ENCODE results near the gene KLHL40. TPM values are rescaled to one million over a fixed set of nuclear protein-coding genes. Genes with fewer than 3 reads are reported as not detected.

Gene KLHL40
- total and polyA plus RNA-seq, 9 of the 15 experiments (the other 6 are each of a cell fraction or from before 2014, with no cell fraction given): not detected

GRCh38 chr3:42660898-42661297 lies 24.4 kb upstream of the KLHL40 start:
- no TSS peak for BruUV-seq (replicated peaks)
- no peak overlapping the region for H3K4me2 ChIP-seq (ENCODE audit: insufficient read depth, low read length)
- in situ Hi-C loops (cut with MboI): no loop called here
- 4% methylated on average over 4 of the region's 4 CpGs for WGBS (ENCODE audit: insufficient coverage, low coverage, missing lambda C conversion rate)
- POLR2A ChIA-PET: interaction anchor here (0.7 to 1.2 kb wide), 5 partner anchors 9 to 49 kb away, joined by 3 to 6 read pairs (median 3); no protein-coding TSS in a partner anchor
- H3K79me2 ChIP-seq (ENCODE audit: control insufficient read depth, insufficient read depth, low read length): no peaks in the 10 kb centered on the region
- intact Hi-C loops (cut with micrococcal nuclease): loop anchor here (1.0 to 2.0 kb wide), 3 partner anchors 83 to 170 kb away; no protein-coding TSS in a partner anchor
- H2AFZ ChIP-seq (ENCODE audit: low read depth, low read length): no peak overlapping the region
- H3K4me1 ChIP-seq (replicated peaks in 1 of 2; ENCODE audit: control insufficient read depth in 2 of 2, insufficient read depth in 2 of 2, low read length in 2 of 2): peaks cover 0 to 24% of the 10 kb centered on the region in 2 experiments; a peak in 1 of 5 replicates
- H3K27ac ChIP-seq (ENCODE audit: extremely low read depth, low read depth, low read length): no peak overlapping the region
- 0 out of 4 replicates have a peak overlapping the region, but pooled peaks of 1 of the 2 experiments have one; percentile 10 for H3K9ac ChIP-seq (ENCODE audit: insufficient read depth in 1 of 2, low read depth in 2 of 2, low read length in 2 of 2)
- no peaks in the 10 kb centered on the region for H3K9me3 ChIP-seq (replicated peaks; ENCODE audit: control insufficient read depth, insufficient read depth, low read depth, low read length)
- H4K20me1 ChIP-seq (replicated peaks; ENCODE audit: control insufficient read depth, insufficient read depth, low read length): peaks cover 11% of the 10 kb centered on the region; the same call in 1 of the 2 replicates
- ATAC-seq: peak; percentile 78
- CTCF ChIA-PET (ENCODE audit: low intra/inter-chr PET ratio): interaction anchor here (0.8 to 1.8 kb wide), 4 partner anchors 83 to 219 kb away, joined by 3 to 15 read pairs (median 3); no protein-coding TSS in a partner anchor
- FAIRE-seq: peak; percentile 98
- H3K9me1 ChIP-seq (ENCODE audit: control insufficient read depth, insufficient read depth, low read length): no peaks in the 10 kb centered on the region
- peak; percentile 60 to 78 (median 70) for DNase-seq (ENCODE audit: extremely low read depth in 1 of 4, low spot score in 3 of 4)
- no peak overlapping the region for H3K4me3 ChIP-seq
- H3K36me3 ChIP-seq (ENCODE audit: control insufficient read depth, insufficient read depth, low read length): peaks cover 5% of the 10 kb centered on the region; the same call in 1 of the 3 replicates
- no peaks in the 10 kb centered on the region for H3K27me3 ChIP-seq (ENCODE audit: control insufficient read depth in 2 of 2, insufficient read depth in 2 of 2, low read length in 2 of 2)
- peak; percentile 78 to 97 (median 97) for TF ChIP-seq CTCF (IDR thresholded peaks at IDR 0.05 in 2 of 3, conservative IDR thresholded peaks at IDR 0.05 in 1 of 3; ENCODE audit: insufficient read depth in 2 of 3, low read depth in 1 of 3, low read length in 3 of 3)
- TF ChIP-seq TBL1XR1 (IDR thresholded peaks at IDR 0.05; ENCODE audit: low read length in 2 of 2): peak in 1 of 2 experiments; percentile 35; a peak in 1 of 4 replicates
- TF ChIP-seq CTBP1 (IDR thresholded peaks at IDR 0.05; ENCODE audit: borderline replicate concordance): peak; percentile 59; the same call in 1 of the 2 replicates
- TF ChIP-seq RAD21 (CRISPR knock-in tag; conservative IDR thresholded peaks at IDR 0.05 in 1 of 2, IDR thresholded peaks at IDR 0.05 in 1 of 2): peak; percentile 68 to 84
- peak in 1 of 2 experiments; percentile 78; a peak in 2 of 4 replicates for TF ChIP-seq RCOR1 (IDR thresholded peaks at IDR 0.05; ENCODE audit: borderline replicate concordance in 1 of 2, low read depth in 2 of 2, low read length in 2 of 2)
- TF ChIP-seq ATF7 (IDR thresholded peaks at IDR 0.05): no peak
- no peak for TF ChIP-seq BRF2 (IDR thresholded peaks at IDR 0.05; ENCODE audit: borderline replicate concordance, insufficient read depth, insufficient read length)
- 0 out of 2 replicates have a peak, but pooled peaks have one; percentile 26 for TF ChIP-seq SOX6 (IDR thresholded peaks at IDR 0.05)
- no peak for TF ChIP-seq SETDB1 (IDR thresholded peaks at IDR 0.05; ENCODE audit: low read length)
- TF ChIP-seq DEAF1 (CRISPR knock-in tag; IDR thresholded peaks at IDR 0.05): peak; percentile 39; the same call in 1 of the 2 replicates
